C4-2B (cell line): ENCODE results near the gene SASH1.
"Not testable (repeated sequence)": the region's sequence is repeated elsewhere in the genome, so short reads cannot be mapped to it uniquely, and the experiment has no call there.

Source experiments
- H3K27ac ChIP-seq: fragments of 450-650 bp; 2 replicates; pipeline ENCODE4 v1.5.1; 2017
- CTCF ChIP-seq: fragments of 450-650 bp; conservative IDR thresholded peaks from 2 replicates; pipeline ENCODE4 v1.5.1; 2017; ENCODE audit warnings: mild to moderate bottlenecking
- ZFX ChIP-seq: fragments of 450-650 bp; IDR thresholded peaks from 2 replicates; pipeline ENCODE4 v1.6.1; 2017

Gene SASH1

DNA sequence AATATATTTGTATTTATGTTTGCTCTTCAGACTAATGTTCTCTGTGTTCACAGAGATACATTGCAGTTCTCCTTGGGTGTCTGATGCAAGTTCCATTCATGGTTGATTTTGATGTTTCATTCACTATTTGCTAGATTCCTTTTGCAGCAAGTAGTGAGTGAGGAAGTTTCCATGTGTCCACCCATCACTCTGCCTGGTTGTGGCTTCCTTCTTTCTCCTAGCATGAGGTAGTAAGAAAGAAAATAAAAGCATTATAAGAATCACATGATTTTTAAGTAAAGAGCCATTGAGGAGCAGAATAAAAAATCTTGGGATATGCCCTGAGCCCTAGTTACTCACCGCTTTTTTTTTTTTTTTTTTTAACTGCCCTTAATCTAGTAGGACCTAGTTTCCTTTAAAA lies 8.7 kb downstream of the SASH1 start:
- H3K27ac ChIP-seq = no peak overlapping the region
- TF ChIP-seq CTCF (no peak), ZFX (no peak)

DNA sequence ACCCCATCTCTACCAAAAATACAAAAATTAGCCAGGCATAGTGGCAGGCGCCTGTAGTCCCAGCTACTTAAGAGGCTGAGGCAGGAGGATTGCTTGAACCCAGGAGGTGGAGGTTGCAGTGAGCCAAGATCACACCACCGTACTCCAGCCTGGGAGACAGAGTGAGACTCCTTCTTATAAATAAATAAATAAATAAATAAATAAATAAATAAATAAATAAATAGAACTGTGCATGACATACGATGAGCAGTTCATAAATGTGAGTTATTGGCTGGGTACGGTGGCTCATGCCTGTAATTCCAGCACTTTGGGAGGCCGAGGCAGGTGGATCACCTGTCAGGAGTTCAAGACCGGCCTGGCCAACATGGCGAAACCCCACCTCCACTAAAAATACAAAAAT lies 9.8 kb downstream of the SASH1 start:
- H3K27ac ChIP-seq = not testable (repeated sequence)

DNA sequence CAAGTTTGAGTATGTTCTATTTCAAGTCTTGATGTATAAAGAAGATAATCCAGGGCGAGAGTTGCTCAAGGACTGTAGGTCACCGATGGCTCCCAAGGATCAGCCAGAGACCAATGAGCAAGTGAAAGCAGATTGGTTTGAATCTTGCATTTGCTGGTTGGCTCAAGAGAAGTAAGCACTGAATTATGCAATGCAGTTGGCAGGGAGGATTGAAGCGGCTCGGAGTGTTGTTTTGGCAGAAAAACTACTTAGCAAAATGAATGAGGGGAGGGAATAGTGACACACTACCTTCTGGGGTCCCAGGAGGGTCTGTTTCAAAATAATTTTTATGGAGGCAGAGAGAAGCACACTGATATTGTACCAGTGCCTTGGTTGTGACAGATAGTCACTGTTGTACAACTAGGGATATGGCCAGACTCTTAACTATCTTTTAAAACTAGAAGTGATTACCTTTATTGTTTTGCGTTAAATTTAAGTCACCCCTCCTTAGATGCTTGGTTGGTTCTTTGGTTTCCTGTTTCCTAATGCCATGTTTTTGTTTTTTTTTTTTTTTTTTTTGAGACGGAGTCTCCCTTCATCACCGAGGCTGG lies 15.7 kb downstream of the SASH1 start:
- no peak overlapping the region for H3K27ac ChIP-seq
- TF ChIP-seq ZFX (no peak), CTCF (no peak)

DNA sequence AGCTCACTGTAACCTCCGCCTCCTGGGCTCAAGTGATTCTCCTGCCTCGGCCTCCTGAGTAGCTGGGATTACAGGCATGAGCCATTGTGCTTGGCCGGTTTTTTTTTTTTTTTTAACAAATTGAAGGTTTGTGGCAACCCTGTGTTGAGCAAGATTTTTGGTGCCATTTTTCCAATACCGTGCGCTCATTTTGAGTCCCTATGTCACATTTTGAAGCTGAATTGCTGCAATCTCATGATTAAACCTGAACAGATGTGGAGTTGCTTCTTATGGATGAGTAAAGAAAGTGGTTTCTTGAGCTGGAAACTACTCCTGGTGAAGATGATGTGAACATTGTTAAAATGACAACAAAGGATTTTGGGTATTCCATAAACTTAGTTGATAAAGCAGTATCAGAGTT lies 16.6 kb downstream of the SASH1 start:
- H3K27ac ChIP-seq = no peak overlapping the region
- no peak for TF ChIP-seq CTCF
- TF ChIP-seq ZFX = no peak

GRCh38 chr6:148364056-148364824 lies 21.6 kb downstream of the SASH1 start:
- no peak for TF ChIP-seq ZFX
- no peak for TF ChIP-seq CTCF
- H3K27ac ChIP-seq = no peak overlapping the region

GRCh38 chr6:148365041-148365440 lies 22.4 kb downstream of the SASH1 start:
- no peak for TF ChIP-seq ZFX
- no peak for TF ChIP-seq CTCF
- H3K27ac ChIP-seq = no peak overlapping the region

GRCh38 chr6:148367411-148368024 lies 24.9 kb downstream of the SASH1 start:
- no peak overlapping the region for H3K27ac ChIP-seq
- TF ChIP-seq CTCF (no peak), ZFX (no peak)
